GM23338 (cell line): ENCODE data around the gene EPPIN. TPM values are rescaled to one million over a fixed set of nuclear protein-coding genes. Genes with fewer than 3 reads are reported as not detected.

Experiments used
- ATAC-seq: fragments of 200-7000 bp; cut with Tn5 transposase; 3 replicates; pipeline ENCODE4 v1.9.1; 2020
- DNase-seq: peaks from one replicate; pipeline ENCODE4 v3.0.0-alpha.2; 2015; ENCODE audit warnings: low spot score
- H2AFZ ChIP-seq: fragments of 200-600 bp; sonication (generic); 2 replicates; pipeline ENCODE4 v1.8.0; 2016; ENCODE audit warnings: antibody characterized with exemption, mild to moderate bottlenecking, moderate library complexity
- H3F3A ChIP-seq: fragments of 200-600 bp; sonication (generic); replicated peaks from 2 replicates; pipeline ENCODE4 v1.8.0; 2017; ENCODE audit warnings: antibody characterized with exemption, mixed run types, low read depth
- H3K27ac ChIP-seq: fragments of 200-600 bp; sonication (generic); 2 replicates; pipeline ENCODE4 v1.6.1; 2016; ENCODE audit warnings: low read depth
- H3K27me3 ChIP-seq: fragments of 200-600 bp; sonication (generic); 2 replicates; pipeline ENCODE4 v1.8.0; 2016; ENCODE audit warnings: mild to moderate bottlenecking, mixed run types, moderate library complexity; ENCODE audit not compliant: insufficient read depth
- H3K36me3 ChIP-seq: fragments of 200-600 bp; sonication (generic); 2 replicates; pipeline ENCODE4 v1.8.0; 2016; ENCODE audit warnings: mild to moderate bottlenecking; ENCODE audit not compliant: insufficient read depth
- H3K4me1 ChIP-seq: fragments of 200-600 bp; sonication (generic); 2 replicates; pipeline ENCODE4 v1.8.0; 2016; ENCODE audit warnings: mild to moderate bottlenecking, moderate library complexity; ENCODE audit not compliant: insufficient read depth
- H3K4me2 ChIP-seq: fragments of 200-600 bp; sonication (generic); 2 replicates; pipeline ENCODE4 v1.7.1; 2017; ENCODE audit warnings: mixed run types
- H3K4me3 ChIP-seq: fragments of 200-600 bp; sonication (generic); 2 replicates; pipeline ENCODE4 v1.6.1; 2016; ENCODE audit warnings: mixed run types
- H3K79me2 ChIP-seq: fragments of 200-600 bp; sonication (generic); replicated peaks from 2 replicates; pipeline ENCODE4 v1.8.0; 2017; ENCODE audit warnings: mild to moderate bottlenecking; ENCODE audit not compliant: insufficient read depth
- H3K9me2 ChIP-seq: fragments of 200-600 bp; sonication (generic); 2 replicates; pipeline ENCODE4 v1.8.0; 2017; ENCODE audit not compliant: insufficient read depth
- H4K20me1 ChIP-seq: fragments of 200-600 bp; sonication (generic); replicated peaks from 2 replicates; pipeline ENCODE4 v1.8.0; 2017; ENCODE audit warnings: mild to moderate bottlenecking; ENCODE audit not compliant: insufficient read depth
- H3K27ac Mint-ChIP-seq: 2 replicates; pipeline ENCODE4 v1.8.0; 2020; ENCODE audit warnings: inconsistent platforms, mild to moderate bottlenecking, moderate library complexity, mixed read lengths
- H3K27me3 Mint-ChIP-seq: 3 replicates; pipeline ENCODE4 v1.8.0; 2022; ENCODE audit warnings: low read depth, mild to moderate bottlenecking, moderate library complexity, mixed read lengths, inconsistent platforms; ENCODE audit not compliant: insufficient read depth, poor library complexity
- H3K36me3 Mint-ChIP-seq: 3 replicates; pipeline ENCODE4 v1.8.0; 2021; ENCODE audit warnings: low read depth, mild to moderate bottlenecking, inconsistent platforms, moderate library complexity, mixed read lengths
- H3K4me1 Mint-ChIP-seq: 3 replicates; pipeline ENCODE4 v1.8.0; 2020; ENCODE audit warnings: mild to moderate bottlenecking, inconsistent platforms, mixed read lengths
- H3K4me3 Mint-ChIP-seq: 3 replicates; pipeline ENCODE4 v1.8.0; 2021; ENCODE audit warnings: moderate library complexity, mild to moderate bottlenecking, inconsistent platforms, mixed read lengths
- H3K9me3 Mint-ChIP-seq: 3 replicates; pipeline ENCODE4 v1.8.0; 2020; ENCODE audit warnings: moderate library complexity, mild to moderate bottlenecking, inconsistent platforms, mixed read lengths
- CREB1 ChIP-seq: fragments of 250-450 bp; sonication (Bioruptor Pico); IDR thresholded peaks from 2 replicates; pipeline ENCODE4 v1.5.0; 2020; ENCODE audit warnings: low read depth, mild to moderate bottlenecking, moderate library complexity
- EZH2 ChIP-seq: fragments of 200-600 bp; sonication (generic); IDR thresholded peaks from one replicate; pipeline ENCODE4 v1.8.0; 2017; ENCODE audit warnings: antibody characterized with exemption, mild to moderate bottlenecking, low read depth; ENCODE audit not compliant: unreplicated experiment
- EZH2phosphoT487 ChIP-seq: fragments of 200-600 bp; sonication (generic); IDR thresholded peaks from one replicate; pipeline ENCODE4 v1.8.1; 2018; ENCODE audit warnings: antibody characterized with exemption; ENCODE audit not compliant: unreplicated experiment
- JUNB ChIP-seq: IDR thresholded peaks from one replicate; pipeline ENCODE4 v1.6.1; 2016; ENCODE audit warnings: antibody characterized with exemption; ENCODE audit not compliant: unreplicated experiment
- NANOG ChIP-seq: IDR thresholded peaks from 2 replicates; pipeline ENCODE4 v1.6.1; 2016; ENCODE audit warnings: antibody characterized with exemption, borderline replicate concordance
- POLR2AphosphoS5 ChIP-seq: IDR thresholded peaks from 2 replicates; pipeline ENCODE4 v1.6.1; 2016; ENCODE audit warnings: antibody characterized with exemption, low read depth
- ZNF114 ChIP-seq: fragments of 250-450 bp; sonication (Bioruptor Pico); IDR thresholded peaks from 2 replicates; pipeline ENCODE4 v1.5.0; 2020; ENCODE audit warnings: mild to moderate bottlenecking, moderate library complexity
- ZNF331 ChIP-seq: fragments of 250-450 bp; sonication (Bioruptor Pico); IDR thresholded peaks from 2 replicates; pipeline ENCODE4 v1.5.0; 2020; ENCODE audit warnings: low read depth, mild to moderate bottlenecking, moderate library complexity
- polyA plus RNA-seq: library from polyadenylated mRNA; unstranded; fragments of >200 nt; fragmentation: Nextera tagmentation; extraction: Ambion mirVana; gene quantifications from 2 replicates; pipeline ENCODE4 v1.2.1, GENCODE V29; 2016
- total RNA-seq: library from RNA; depleted of rRNA; stranded (reverse); fragments of >200 nt; shearing (Covaris generic); gene quantifications from 2 replicates; pipeline ENCODE4 v1.2.3, GENCODE V29; 2014
- TF ChIP-seq, protein P1 (sequence below): IDR thresholded peaks from 2 replicates; pipeline ENCODE4 v1.6.1; 2016; ENCODE audit warnings: antibody characterized with exemption

EPPIN gene
- total and polyA plus RNA-seq, 2 experiments from 2014 or later: 0.78 TPM; not detected in 1

DNA sequence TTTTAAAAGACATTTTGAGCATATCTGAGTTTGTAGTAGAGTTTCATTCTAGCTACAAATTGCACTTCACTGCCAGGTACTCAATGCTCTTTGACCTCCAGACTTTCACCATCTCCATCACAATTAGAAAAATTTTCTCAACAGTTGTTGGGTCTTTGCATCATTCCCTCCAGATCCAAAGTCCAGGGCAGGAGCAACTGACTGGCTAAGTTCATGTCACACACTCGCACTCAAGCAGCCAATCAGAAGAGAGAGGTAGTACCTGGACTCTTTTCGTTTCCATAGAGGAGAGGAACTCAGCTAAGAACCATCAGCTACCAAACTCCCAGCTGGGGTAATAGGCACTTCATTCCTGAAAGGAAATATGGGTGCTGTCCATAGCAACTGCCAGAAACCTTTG lies 40.8 kb downstream of the EPPIN start (continued):
- TF ChIP-seq JUNB: no peak
- no peak for TF ChIP-seq CREB1 (CRISPR knock-in tag)
- TF ChIP-seq ZNF114: no peak

DNA sequence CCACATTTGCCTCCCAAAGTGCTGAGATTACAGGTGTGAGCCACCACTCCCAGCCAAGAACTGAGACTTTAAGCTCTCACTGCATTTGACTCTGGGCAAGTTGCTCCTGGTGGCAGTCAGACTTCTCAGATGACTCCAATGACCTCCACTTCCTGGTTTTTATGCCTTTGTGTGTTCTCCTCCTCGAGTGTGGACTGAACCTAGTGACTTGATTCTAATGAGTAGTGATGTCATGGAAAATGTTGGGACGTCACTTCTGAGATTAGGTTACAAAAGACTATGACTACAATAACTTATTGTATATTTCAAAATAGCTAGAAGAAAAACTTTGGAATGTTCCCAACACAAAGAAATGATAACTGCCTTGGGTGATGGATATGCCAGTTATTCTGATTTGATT lies 43.8 kb downstream of the EPPIN start:
- no peaks in the 10 kb centered on the region for H3K27me3 Mint-ChIP-seq
- H3K27ac Mint-ChIP-seq: no peak overlapping the region
- no peak for ATAC-seq

DNA sequence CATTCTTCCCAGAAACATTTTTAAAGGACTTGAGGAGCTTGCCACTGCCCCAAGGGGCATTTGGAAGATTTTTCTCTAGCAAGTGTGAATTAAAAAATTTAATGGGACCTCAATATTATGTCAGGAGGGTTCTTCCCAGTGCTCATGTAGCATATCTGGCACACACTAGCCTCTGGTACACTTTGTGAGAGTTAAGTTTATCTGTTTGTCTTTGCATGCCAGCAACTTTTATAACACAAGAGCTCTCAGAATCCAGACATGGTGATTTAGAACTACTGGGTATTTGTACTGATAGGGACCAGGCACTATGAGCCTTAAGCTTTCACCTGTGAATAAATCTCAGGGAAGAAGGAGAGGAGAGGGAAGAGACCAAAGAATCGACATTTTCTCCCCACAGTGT lies 44.6 kb downstream of the EPPIN start:
- Histone ChIP-seq H3K79me2 (no peaks in the 10 kb centered on the region), H3K4me2 (no peak overlapping the region), H4K20me1 (no peaks in the 10 kb centered on the region), H3F3A (no peaks in the 10 kb centered on the region), H3K9me2 (no peaks in the 10 kb centered on the region), H3K4me1 (no peaks in the 10 kb centered on the region), H3K4me3 (no peak overlapping the region), H3K27ac (no peak overlapping the region), H2AFZ (no peak overlapping the region), H3K27me3 (no peaks in the 10 kb centered on the region), H3K36me3 (no peaks in the 10 kb centered on the region)
- Mint-ChIP-seq H3K4me3 (no peak overlapping the region), H3K27ac (no peak overlapping the region), H3K9me3 (no peaks in the 10 kb centered on the region), H3K36me3 (no peaks in the 10 kb centered on the region), H3K27me3 (no peaks in the 10 kb centered on the region), H3K4me1 (no peaks in the 10 kb centered on the region)
- ATAC-seq (no peak), DNase-seq (no peak)
- TF ChIP-seq EZH2phosphoT487: no peak
- no peak for TF ChIP-seq ZNF331 (CRISPR knock-in tag)
- no peak for TF ChIP-seq CREB1 (CRISPR knock-in tag)
- TF ChIP-seq POLR2AphosphoS5: no peak
- TF ChIP-seq, protein P1, sequence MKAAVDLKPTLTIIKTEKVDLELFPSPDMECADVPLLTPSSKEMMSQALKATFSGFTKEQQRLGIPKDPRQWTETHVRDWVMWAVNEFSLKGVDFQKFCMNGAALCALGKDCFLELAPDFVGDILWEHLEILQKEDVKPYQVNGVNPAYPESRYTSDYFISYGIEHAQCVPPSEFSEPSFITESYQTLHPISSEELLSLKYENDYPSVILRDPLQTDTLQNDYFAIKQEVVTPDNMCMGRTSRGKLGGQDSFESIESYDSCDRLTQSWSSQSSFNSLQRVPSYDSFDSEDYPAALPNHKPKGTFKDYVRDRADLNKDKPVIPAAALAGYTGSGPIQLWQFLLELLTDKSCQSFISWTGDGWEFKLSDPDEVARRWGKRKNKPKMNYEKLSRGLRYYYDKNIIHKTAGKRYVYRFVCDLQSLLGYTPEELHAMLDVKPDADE: no peak
- no peak for TF ChIP-seq EZH2
- no peak for TF ChIP-seq NANOG

More for the DNA sequence above, 43.8 kb downstream of the EPPIN start:
- no peak overlapping the region for H2AFZ ChIP-seq
- no peak overlapping the region for H3K4me2 ChIP-seq
- H3K9me2 ChIP-seq: no peaks in the 10 kb centered on the region
- H3K27ac ChIP-seq: no peak overlapping the region
- no peaks in the 10 kb centered on the region for H3F3A ChIP-seq
- H3K79me2 ChIP-seq: no peaks in the 10 kb centered on the region
- DNase-seq: no peak
- H3K4me1 ChIP-seq: no peaks in the 10 kb centered on the region
- no peaks in the 10 kb centered on the region for H3K27me3 ChIP-seq
- TF ChIP-seq, protein P1: no peak
- TF ChIP-seq NANOG (no peak), ZNF114 (no peak), ZNF331 (CRISPR knock-in tag) (no peak)
- no peak overlapping the region for H3K4me3 ChIP-seq
- no peaks in the 10 kb centered on the region for H3K36me3 Mint-ChIP-seq
- no peaks in the 10 kb centered on the region for H3K36me3 ChIP-seq
- no peaks in the 10 kb centered on the region for H3K9me3 Mint-ChIP-seq
- H3K4me1 Mint-ChIP-seq: no peaks in the 10 kb centered on the region
- no peaks in the 10 kb centered on the region for H4K20me1 ChIP-seq
- no peak overlapping the region for H3K4me3 Mint-ChIP-seq
